GM19025 (cell line): ENCODE data around the gene LHFPL2.

Experiments
- ATAC-seq: cut with Tn5 transposase; IDR thresholded peaks from one replicate; pipeline ENCODE4 v1.9.1; 2021; ENCODE audit warnings: mild to moderate bottlenecking, low read depth, moderate library complexity; ENCODE audit not compliant: unreplicated experiment

Gene LHFPL2

DNA sequence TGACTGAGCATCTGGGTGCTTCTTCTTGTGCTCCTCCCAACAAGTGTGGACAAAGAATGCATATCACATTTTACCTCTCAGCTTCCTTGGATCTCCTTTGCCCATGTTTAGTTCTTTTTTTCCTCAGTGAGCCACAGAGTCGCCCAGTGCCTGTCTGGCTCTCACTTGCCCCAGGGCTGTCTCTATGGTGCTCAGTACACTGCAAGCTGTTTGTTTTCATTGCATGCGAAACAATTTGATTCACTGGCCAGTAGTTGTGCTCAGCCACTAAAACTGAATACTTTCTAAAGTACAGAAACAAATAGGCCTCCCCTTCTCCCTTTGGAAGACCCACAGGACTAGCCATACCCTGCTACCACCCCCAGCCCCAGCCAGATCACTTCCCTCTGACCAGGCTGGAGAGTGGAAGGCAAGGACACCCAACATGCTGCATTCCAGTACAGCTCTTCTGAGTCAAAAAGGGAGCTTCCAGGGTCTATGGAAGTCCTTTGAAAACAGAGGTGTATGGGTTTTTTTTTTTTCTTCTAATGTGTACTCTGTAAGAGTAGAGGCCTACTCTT, 3.8 kb downstream of the LHFPL2 start:
- no peak for ATAC-seq

- ATAC-seq = no peak
These were observed 4.4 kb downstream of the LHFPL2 start for GRCh38 chr5:78644129-78644528.

- ATAC-seq = no peak
These were observed 5.9 kb downstream of the LHFPL2 start for GRCh38 chr5:78642701-78643100.

- peak; percentile 71 for ATAC-seq
These were observed 7.7 kb downstream of the LHFPL2 start for GRCh38 chr5:78640662-78641474.

DNA sequence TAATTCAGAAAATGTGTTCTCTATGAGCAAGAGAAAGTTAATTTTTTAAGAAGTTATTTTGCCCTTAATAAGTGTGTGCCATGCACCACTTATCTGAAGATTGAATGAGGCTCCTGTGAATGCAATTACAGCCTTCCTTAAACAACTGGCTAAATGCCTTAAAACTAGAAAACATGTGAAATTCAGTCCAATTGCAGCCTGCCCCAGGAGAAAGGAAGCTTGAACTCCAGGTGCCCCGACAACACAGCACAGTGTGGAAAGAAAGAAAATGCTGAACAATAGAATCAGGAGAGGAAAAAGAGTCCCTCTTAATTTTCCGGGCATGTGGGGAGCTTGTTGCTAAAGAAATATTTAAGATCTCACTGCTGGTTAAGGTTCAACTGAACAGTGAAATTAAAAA, 8.8 kb downstream of the LHFPL2 start:
- ATAC-seq = no peak

DNA sequence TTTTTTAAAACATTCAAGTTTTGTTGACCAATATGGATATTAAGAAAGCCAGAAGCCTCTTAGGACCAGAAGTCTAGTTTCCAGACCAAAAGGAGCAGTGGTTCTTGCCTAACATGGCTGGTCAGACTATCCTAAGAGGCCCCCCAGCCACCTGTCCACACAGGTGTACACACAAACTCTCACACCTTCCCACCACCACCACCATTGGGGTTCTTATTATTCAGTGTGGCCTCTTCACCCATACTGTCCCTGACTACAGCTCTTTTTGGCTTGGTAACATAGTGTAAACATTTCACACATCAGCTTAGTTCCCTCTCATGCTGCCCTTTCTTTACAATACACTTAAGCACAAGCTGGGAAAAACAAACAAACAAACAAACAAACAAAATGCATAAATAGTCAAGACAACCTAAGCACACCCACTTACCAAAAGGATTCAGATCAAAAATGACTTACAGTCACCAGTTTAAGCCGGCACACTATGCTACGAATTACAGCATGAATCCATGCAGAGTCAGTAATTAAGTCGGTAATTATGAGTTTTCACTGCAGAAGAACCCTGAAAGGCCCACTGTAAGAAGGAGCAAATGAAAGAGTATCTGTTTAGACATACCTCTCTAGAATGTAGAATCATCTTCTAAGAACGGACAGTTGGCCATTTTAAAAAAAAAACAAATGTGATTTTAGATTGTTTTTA, 9.5 kb downstream of the LHFPL2 start:
- no peak for ATAC-seq

DNA sequence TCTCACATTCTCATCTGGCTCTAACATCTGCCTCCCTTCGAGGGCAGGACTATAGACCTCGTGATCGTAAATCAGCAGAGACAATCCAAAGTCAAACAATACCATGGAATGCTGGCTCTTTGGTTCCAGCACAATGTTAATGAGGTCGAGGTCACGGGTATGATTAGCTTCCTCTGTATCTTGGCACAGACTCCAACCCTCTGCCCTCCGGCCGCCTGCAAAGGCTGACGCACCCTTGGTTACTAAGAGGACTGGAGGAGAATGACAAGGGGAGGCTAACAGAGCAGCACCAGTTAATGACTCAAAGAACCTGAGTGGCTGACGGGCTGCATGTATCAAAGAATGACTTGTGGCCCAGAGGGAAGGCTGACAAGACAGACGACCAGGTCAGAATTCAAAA, 10.1 kb downstream of the LHFPL2 start:
- no peak for ATAC-seq

DNA sequence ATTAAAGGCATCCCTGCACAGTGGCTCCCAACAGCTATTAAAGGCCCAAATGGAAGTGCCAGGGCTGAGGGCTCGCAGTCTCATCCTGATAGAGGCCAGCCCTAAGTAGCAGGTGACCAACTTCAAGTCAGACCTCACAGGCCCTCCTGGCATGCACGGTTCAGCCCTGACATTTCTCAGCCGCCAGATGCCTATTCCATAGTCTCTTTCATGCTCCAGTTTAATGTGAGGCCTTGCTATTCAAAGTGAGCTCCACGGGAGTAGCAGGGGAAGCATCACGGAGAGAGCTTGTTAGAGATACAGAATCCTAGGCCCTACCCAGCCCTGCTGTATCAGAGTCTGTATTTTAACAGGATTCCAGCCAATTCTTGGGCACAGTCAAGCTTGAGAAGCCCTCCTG, 11.1 kb downstream of the LHFPL2 start:
- ATAC-seq = no peak

DNA sequence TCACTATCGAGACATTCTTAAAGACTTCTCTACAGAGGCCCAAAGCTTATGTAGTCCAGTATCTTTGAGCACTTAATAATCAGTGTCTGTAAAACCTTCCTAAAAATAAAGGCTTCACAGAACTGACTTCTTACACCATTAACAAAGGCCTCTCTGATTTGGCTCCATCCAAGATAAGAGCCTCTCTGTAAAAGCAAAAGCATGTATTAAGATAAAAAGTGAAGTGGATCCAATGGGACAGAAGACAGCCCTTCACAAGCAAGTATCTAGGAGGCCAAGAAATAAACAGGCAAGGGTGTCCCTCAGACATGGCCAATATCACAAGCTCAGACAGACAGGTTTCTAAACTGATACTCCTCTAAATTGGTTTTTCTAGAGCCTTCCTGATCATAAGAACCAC, 11.9 kb downstream of the LHFPL2 start:
- no peak for ATAC-seq

DNA sequence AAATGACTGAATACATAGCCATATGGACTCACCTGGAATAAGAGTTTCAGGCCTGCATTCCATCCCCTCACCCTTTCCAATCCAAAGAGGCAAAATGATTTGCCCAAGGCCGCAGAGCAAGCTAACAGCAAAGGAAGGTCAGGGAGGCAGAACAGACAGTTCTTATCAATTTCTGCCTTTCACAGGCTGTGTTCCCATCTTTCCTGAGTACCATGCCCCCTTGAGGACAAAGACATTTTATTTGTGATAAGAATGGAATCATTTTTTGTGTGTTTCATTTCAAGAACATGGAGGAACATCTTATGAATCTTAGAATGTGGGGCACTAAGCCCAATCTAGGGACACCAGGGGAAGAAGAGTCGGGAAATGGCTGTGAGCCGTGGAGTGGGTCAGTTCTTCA, 13.9 kb downstream of the LHFPL2 start:
- ATAC-seq = no peak

- ATAC-seq = no peak
These were observed 14.3 kb downstream of the LHFPL2 start for GRCh38 chr5:78634229-78634628.

GRCh38 chr5:78633700-78634099, 14.9 kb downstream of the LHFPL2 start:
- no peak for ATAC-seq

DNA sequence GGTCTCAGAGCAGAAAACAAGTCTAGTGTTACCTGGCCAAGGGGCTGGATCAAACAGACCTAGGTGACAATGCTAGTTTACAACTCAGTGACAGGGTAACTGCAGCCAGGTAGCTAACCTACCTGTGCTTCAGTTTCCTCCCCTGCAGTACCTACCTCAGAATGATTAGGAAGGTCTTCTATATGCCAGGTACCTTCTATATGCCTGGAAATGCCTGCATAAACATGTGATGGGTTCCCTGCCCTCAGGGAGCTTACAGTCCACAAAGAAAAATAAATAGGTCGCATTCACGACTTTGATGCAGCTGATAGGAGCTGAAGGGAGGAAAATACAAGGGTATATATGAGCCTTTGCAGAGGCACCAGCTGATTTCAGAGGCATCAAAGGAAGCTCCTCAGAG, 16.1 kb downstream of the LHFPL2 start:
- no peak for ATAC-seq

GRCh38 chr5:78631931-78632330, 16.6 kb downstream of the LHFPL2 start:
- no peak for ATAC-seq

- no peak for ATAC-seq
These were observed 18.5 kb downstream of the LHFPL2 start for GRCh38 chr5:78630047-78630446.

- ATAC-seq = no peak
These were observed 18.9 kb downstream of the LHFPL2 start for GRCh38 chr5:78629624-78630023.

GRCh38 chr5:78628270-78628992, 20.1 kb downstream of the LHFPL2 start:
- no peak for ATAC-seq

DNA sequence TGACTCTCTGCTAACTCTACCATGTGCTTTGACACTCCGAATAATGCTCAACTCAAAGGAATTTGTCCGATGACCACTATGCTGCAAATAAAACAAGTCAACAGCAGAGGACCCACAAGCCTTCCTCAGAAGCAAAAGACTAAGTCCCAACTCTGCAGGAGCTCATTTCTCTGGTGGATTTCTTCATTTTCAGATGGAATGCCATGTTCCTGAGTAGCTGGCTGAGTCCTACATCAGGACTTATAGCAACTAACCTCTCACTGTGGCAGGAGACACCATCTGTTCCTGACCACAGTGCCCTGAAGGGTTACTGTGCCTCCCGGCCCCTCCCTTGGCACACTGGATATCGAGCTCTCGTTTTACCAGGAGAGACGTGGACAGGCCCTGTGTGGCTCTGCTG, 20.8 kb downstream of the LHFPL2 start:
- ATAC-seq = no peak

DNA sequence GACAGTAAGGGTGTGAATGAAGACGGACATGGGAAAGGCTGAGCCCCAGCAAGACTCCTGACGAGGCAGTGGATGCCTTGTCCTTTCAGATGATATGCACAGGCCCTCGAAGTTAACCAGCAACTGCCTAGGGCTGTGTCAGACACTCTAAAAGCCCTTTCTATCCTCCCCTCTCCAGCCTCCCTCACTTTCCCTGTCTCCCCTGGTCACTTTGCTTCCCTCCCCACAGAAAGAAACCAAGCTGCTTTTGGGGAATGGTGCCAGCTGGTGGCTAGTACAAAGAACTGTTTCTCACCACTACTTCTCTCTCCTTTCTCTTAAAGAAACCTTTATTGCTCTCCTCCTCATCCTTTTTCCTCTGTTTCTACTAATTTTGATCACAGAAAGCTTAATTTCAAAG, 21.4 kb downstream of the LHFPL2 start:
- no peak for ATAC-seq

GRCh38 chr5:78626009-78626571, 22.5 kb downstream of the LHFPL2 start:
- no peak for ATAC-seq

- no peak for ATAC-seq
These were observed 23.6 kb downstream of the LHFPL2 start for GRCh38 chr5:78624992-78625391.
